ENCODE data around the gene KCNIP1.

The KCNIP1 gene

DNA sequence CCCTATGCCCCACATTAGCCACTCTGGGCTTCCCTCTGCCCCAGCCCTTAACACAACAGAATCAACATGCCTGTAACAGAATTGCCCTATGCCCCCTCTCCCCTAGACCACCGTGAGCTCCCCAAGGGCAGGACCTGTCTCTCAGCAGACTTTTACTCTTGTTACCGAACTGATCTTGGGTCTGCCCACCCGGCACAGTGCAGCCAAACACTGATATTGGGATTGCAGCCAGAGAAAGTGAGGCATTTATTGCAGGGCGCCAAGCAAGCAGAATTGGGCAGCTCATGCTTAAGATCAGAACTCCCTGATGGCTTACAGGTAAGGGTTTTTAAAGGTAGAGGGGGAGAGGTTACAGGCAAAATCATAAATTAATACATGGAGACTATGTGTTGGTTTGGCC, 33.5 kb upstream of the KCNIP1 start:
- Histone ChIP-seq H3K9me3 (ENCODE audit: control insufficient read depth, insufficient read depth, low read depth, low read length) (no peaks in the 10 kb centered on the region), H3K4me3 (ENCODE audit: low read depth, low read length) (no peak overlapping the region), H3K27ac (ENCODE audit: extremely low read depth, low read depth, low read length) (no peak overlapping the region), H3K4me1 (ENCODE audit: control insufficient read depth, insufficient read depth, low read length) (no peaks in the 10 kb centered on the region), H3K36me3 (ENCODE audit: control insufficient read depth in 2 of 2, insufficient read depth in 1 of 2, low read length in 2 of 2) (no peaks in the 10 kb centered on the region)
- POLR2A ChIA-PET, result no interaction called here
- TF ChIP-seq, protein P1, sequence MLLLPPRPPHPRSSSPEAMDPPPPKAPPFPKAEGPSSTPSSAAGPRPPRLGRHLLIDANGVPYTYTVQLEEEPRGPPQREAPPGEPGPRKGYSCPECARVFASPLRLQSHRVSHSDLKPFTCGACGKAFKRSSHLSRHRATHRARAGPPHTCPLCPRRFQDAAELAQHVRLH (tag by site-specific recombination; IDR thresholded peaks at IDR 0.05), result no peak
- TF ChIP-seq ZNF211 (tag by site-specific recombination; IDR thresholded peaks at IDR 0.05; ENCODE audit: low read depth), result no peak
- no peak for TF ChIP-seq KLF16 (tag by site-specific recombination; IDR thresholded peaks at IDR 0.05)
- CTCF ChIA-PET, result interaction anchor here (1.3 to 1.9 kb wide), 3 partner anchors 16 to 49 kb away, joined by 3 to 4 read pairs (median 3); no protein-coding TSS in a partner anchor

GRCh38 chr5:170470808-170471404, 32.9 kb upstream of the KCNIP1 start:
- POLR2A ChIA-PET, result no interaction called here
- Histone ChIP-seq H3K4me1 (ENCODE audit: control insufficient read depth, insufficient read depth, low read length) (no peaks in the 10 kb centered on the region), H3K27ac (ENCODE audit: extremely low read depth, low read depth, low read length) (no peak overlapping the region), H3K4me3 (ENCODE audit: low read depth, low read length) (no peak overlapping the region), H3K9me3 (ENCODE audit: control insufficient read depth, insufficient read depth, low read depth, low read length) (no peaks in the 10 kb centered on the region), H3K36me3 (ENCODE audit: control insufficient read depth in 2 of 2, insufficient read depth in 1 of 2, low read length in 2 of 2) (no peaks in the 10 kb centered on the region)
- no peak for TF ChIP-seq GLI4 (tag by site-specific recombination; IDR thresholded peaks at IDR 0.05)
- no peak for TF ChIP-seq ZNF132 (tag by site-specific recombination; IDR thresholded peaks at IDR 0.05; ENCODE audit: borderline replicate concordance)
- no peak for TF ChIP-seq ZNF121 (tag by site-specific recombination; IDR thresholded peaks at IDR 0.05)
- TF ChIP-seq ZNF558 (tag by site-specific recombination; IDR thresholded peaks at IDR 0.05), result no peak
- TF ChIP-seq SCRT2 (tag by site-specific recombination; IDR thresholded peaks at IDR 0.05), result no peak
- TF ChIP-seq ZNF112 (tag by site-specific recombination; IDR thresholded peaks at IDR 0.05), result no peak
- no peak for TF ChIP-seq ZFP41 (tag by site-specific recombination; IDR thresholded peaks at IDR 0.05; ENCODE audit: borderline replicate concordance)
- no peak for TF ChIP-seq ZNF155 (tag by site-specific recombination; IDR thresholded peaks at IDR 0.05)
- TF ChIP-seq ZNF548 (tag by site-specific recombination; IDR thresholded peaks at IDR 0.05), result no peak
- no peak for TF ChIP-seq GLIS2 (tag by site-specific recombination; IDR thresholded peaks at IDR 0.05)
- no peak for TF ChIP-seq PRDM6 (tag by site-specific recombination; IDR thresholded peaks at IDR 0.05)
- TF ChIP-seq ZBTB20 (tag by site-specific recombination; IDR thresholded peaks at IDR 0.05), result no peak
- CTCF ChIA-PET, result interaction anchor here (1.3 to 1.9 kb wide), 3 partner anchors 17 to 50 kb away, joined by 3 to 4 read pairs (median 3); no protein-coding TSS in a partner anchor

- no peaks in the 10 kb centered on the region for H3K36me3 ChIP-seq (ENCODE audit: control insufficient read depth in 2 of 2, insufficient read depth in 1 of 2, low read length in 2 of 2)
- H3K4me3 ChIP-seq (ENCODE audit: low read depth, low read length), result no peak overlapping the region
- no peaks in the 10 kb centered on the region for H3K9me3 ChIP-seq (ENCODE audit: control insufficient read depth, insufficient read depth, low read depth, low read length)
- no peak overlapping the region for H3K27ac ChIP-seq (ENCODE audit: extremely low read depth, low read depth, low read length)
- ChIA-PET POLR2A (no interaction called here), CTCF (interaction anchor here (1.9 kb wide), 1 partner anchor 50 kb away, joined by 4 read pairs; no protein-coding TSS in a partner anchor)
- no peaks in the 10 kb centered on the region for H3K4me1 ChIP-seq (ENCODE audit: control insufficient read depth, insufficient read depth, low read length)
- TF ChIP-seq FEZF1 (tag by site-specific recombination; IDR thresholded peaks at IDR 0.05) (no peak), ZEB2 (tag by site-specific recombination; IDR thresholded peaks at IDR 0.05) (no peak), ZNF248 (tag by site-specific recombination; IDR thresholded peaks at IDR 0.05) (no peak)
Measured at GRCh38 chr5:170471551-170472178, 32.2 kb upstream of the KCNIP1 start.

All from HEK293 (cell line).